ENCODE results near the gene TAF3.

TAF3 gene

GRCh38 chr10:7861509-7862120 lies 43.3 kb downstream of the TAF3 start:
- TF ChIP-seq, protein P1, sequence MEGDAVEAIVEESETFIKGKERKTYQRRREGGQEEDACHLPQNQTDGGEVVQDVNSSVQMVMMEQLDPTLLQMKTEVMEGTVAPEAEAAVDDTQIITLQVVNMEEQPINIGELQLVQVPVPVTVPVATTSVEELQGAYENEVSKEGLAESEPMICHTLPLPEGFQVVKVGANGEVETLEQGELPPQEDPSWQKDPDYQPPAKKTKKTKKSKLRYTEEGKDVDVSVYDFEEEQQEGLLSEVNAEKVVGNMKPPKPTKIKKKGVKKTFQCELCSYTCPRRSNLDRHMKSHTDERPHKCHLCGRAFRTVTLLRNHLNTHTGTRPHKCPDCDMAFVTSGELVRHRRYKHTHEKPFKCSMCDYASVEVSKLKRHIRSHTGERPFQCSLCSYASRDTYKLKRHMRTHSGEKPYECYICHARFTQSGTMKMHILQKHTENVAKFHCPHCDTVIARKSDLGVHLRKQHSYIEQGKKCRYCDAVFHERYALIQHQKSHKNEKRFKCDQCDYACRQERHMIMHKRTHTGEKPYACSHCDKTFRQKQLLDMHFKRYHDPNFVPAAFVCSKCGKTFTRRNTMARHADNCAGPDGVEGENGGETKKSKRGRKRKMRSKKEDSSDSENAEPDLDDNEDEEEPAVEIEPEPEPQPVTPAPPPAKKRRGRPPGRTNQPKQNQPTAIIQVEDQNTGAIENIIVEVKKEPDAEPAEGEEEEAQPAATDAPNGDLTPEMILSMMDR (IDR thresholded peaks at IDR 0.05): no peak
- H3K27me3 ChIP-seq: no peaks in the 10 kb centered on the region
- H3K4me1 ChIP-seq (ENCODE audit: control insufficient read depth in 1 of 2, insufficient read depth in 1 of 2, low read depth in 1 of 2, low read length in 1 of 2): peaks cover 0 to 7% of the 10 kb centered on the region in 2 experiments
- no peaks in the 10 kb centered on the region for H3K9me3 ChIP-seq
- no peaks in the 10 kb centered on the region for H3K36me3 ChIP-seq
- H3K27ac ChIP-seq: no peak overlapping the region
- H3K4me3 ChIP-seq (ENCODE audit: low read depth in 1 of 2, low read length in 1 of 2): no peak overlapping the region

DNA sequence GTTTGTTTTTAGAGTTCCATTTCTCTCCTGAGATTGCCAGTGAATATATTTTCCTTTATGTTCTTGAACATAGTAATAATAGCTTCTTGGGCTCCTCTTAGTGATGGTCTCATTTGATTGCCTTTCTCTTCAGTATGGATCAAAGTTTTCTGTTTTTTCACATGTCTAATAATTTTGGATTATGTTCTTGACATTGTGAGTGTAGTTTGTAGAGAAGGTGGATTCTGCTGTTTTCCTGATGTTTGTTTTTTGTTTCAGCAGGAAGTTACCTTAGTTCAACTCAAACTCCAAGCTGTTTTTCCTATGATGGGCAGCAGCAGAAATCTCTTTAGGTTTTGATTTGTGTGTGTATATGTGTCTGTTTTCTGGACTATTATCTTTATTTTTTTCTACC lies 43.8 kb downstream of the TAF3 start:
- H3K27ac ChIP-seq: no peak overlapping the region
- H3K4me3 ChIP-seq (ENCODE audit: low read depth in 1 of 2, low read length in 1 of 2): no peak overlapping the region
- H3K4me1 ChIP-seq (ENCODE audit: control insufficient read depth in 1 of 2, insufficient read depth in 1 of 2, low read depth in 1 of 2, low read length in 1 of 2): peaks cover 0 to 3% of the 10 kb centered on the region in 2 experiments
- H3K9me3 ChIP-seq: no peaks in the 10 kb centered on the region
- H3K36me3 ChIP-seq: no peaks in the 10 kb centered on the region
- TF ChIP-seq, protein P1 (IDR thresholded peaks at IDR 0.05): no peak
- no peaks in the 10 kb centered on the region for H3K27me3 ChIP-seq

DNA sequence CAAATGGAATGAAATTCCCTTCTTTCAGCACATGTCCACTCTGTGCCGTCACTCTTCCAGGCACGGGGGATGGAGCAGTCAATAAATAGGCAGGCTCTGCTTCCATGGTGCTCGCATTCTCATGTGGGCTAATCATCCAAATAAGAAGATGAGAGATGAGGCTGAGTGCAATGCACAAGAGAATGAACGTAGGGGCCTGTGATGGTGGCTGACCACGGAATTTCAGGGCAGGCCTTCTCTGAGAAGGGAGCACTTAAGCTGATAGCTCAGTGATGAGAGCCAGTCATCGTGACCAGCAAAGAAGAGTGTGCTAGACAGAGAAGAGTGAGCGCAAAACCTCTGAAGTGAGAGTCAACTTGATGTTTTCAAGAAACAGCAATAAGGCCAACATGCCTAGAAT lies 47.9 kb downstream of the TAF3 start:
- TF ChIP-seq, protein P1 (IDR thresholded peaks at IDR 0.05): no peak
- Histone ChIP-seq H3K27ac (no peak overlapping the region), H3K27me3 (no peaks in the 10 kb centered on the region), H3K36me3 (no peaks in the 10 kb centered on the region), H3K9me3 (no peaks in the 10 kb centered on the region), H3K4me1 (ENCODE audit: control insufficient read depth in 1 of 2, insufficient read depth in 1 of 2, low read depth in 1 of 2, low read length in 1 of 2) (no peaks in the 10 kb centered on the region), H3K4me3 (ENCODE audit: low read depth in 1 of 2, low read length in 1 of 2) (no peak overlapping the region)

DNA sequence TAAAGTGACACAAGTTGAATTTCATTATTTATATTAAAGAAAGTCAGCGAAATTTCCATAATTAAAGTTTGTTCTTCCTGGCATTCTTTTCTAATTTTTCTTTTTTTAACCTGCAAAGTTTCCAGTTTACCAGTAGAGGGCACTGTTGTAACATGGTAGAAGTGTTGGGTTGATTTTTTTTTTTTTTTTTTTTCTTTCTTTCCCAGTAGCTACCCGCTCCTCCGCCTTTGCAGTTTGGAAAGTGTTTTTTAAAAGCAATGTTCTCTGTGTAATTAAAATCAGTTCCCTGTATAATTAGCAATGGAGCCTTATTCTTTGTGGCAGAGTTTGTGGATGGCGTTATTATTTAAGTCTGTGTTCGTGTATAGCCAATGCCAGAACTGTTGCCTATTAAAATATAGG lies 53.7 kb downstream of the TAF3 start:
- H3K27me3 ChIP-seq: no peaks in the 10 kb centered on the region
- H3K9me3 ChIP-seq: no peaks in the 10 kb centered on the region
- H3K4me1 ChIP-seq (ENCODE audit: control insufficient read depth in 1 of 2, insufficient read depth in 1 of 2, low read depth in 1 of 2, low read length in 1 of 2): no peaks in the 10 kb centered on the region
- TF ChIP-seq, protein P1 (IDR thresholded peaks at IDR 0.05): peak; percentile 53
- no peak overlapping the region for H3K27ac ChIP-seq
- H3K36me3 ChIP-seq: no peaks in the 10 kb centered on the region
- no peak overlapping the region for H3K4me3 ChIP-seq (ENCODE audit: low read depth in 1 of 2, low read length in 1 of 2)

DNA sequence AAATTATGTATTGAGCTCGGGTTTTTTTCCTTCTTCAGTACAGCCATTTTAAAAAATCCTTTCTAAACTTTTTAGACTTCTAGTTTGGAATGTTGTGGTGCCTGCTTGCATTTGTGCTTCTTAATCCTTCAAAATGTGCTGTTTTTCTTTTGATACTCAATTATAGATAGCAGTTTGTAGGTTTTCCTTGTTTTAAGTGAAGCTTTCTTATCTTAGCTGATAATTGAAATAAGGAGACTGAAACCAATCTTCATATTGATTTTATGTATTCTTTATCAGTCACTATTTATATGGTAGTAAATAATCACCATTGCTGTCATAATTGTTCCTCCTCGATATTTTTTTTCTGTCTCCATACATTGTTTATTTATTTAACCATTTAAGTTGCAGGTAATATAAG lies 56.6 kb downstream of the TAF3 start:
- Histone ChIP-seq H3K36me3 (no peaks in the 10 kb centered on the region), H3K9me3 (no peaks in the 10 kb centered on the region), H3K27me3 (no peaks in the 10 kb centered on the region), H3K4me1 (ENCODE audit: control insufficient read depth in 1 of 2, insufficient read depth in 1 of 2, low read depth in 1 of 2, low read length in 1 of 2) (no peaks in the 10 kb centered on the region), H3K4me3 (ENCODE audit: low read depth in 1 of 2, low read length in 1 of 2) (no peak overlapping the region), H3K27ac (no peak overlapping the region)
- TF ChIP-seq, protein P1 (IDR thresholded peaks at IDR 0.05): no peak
